ENCODE measurements around the gene DYRK4. TPM values are rescaled to one million over a fixed set of nuclear protein-coding genes. Genes with fewer than 3 reads are reported as not detected.

DYRK4 gene
- total RNA-seq, 2 donors from 2014 or later, result 51.2 to 55.6 TPM

DNA sequence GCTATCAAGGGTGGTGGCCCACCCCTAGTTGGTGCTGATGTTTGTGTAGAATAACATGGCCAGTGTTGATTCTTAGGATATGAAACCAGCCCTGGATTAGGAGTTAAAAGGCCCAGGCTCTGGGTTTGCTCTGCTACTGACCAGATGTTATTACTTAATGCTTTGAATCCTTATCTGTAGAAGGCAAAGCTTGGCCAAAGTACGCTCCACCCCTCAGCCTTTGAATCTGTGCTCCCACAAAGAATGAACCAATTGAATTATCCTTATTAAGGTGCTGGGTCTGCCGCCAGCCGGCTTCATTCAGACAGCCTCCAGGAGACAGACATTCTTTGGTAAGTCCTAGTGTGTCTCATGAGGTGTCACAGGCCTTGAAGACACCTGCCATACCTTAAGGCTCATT lies 45.0 kb downstream of the DYRK4 start:
- Mint-ChIP-seq H3K27me3 (ENCODE audit: low read depth) (peaks cover 15% of the 10 kb centered on the region), H3K4me3 (peak overlapping the region in 1 of 2 donors; percentile 5), H3K27ac (no peak overlapping the region), H3K36me3 (ENCODE audit: insufficient read depth in 2 of 2) (peaks cover 1 to 3% of the 10 kb centered on the region in 2 donors), H3K9me3 (no peaks in the 10 kb centered on the region), H3K4me1 (ENCODE audit: low read depth) (peaks cover 13% of the 10 kb centered on the region)
- DNase-seq (no peak), ATAC-seq (replicated peaks in 1 of 2) (no peak)

DNA sequence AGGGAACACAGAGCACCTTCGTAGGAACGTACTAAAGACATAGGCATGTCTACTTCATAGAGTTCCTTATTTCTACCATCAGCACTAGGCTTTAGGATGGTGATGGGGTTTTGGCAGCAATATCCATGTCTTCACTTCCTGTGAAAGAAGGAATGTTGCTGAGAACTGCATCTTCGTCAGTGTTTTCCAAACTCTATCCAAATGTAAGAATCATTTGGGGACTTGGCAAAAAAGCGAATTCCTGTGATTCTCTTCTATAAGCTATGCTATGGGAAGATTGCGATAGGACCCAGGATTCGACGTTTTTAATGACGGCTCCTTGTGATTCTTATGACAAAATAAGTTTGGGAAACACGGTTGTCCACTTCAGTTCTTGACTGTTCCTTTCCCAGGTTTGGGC lies 47.1 kb downstream of the DYRK4 start:
- Mint-ChIP-seq H3K36me3 (ENCODE audit: insufficient read depth in 2 of 2) (peaks cover 4 to 7% of the 10 kb centered on the region in 2 donors), H3K27ac (no peak overlapping the region), H3K4me3 (no peak overlapping the region), H3K9me3 (no peaks in the 10 kb centered on the region), H3K27me3 (ENCODE audit: low read depth) (no peaks in the 10 kb centered on the region), H3K4me1 (ENCODE audit: low read depth) (peaks cover 13% of the 10 kb centered on the region)
- DNase-seq (no peak), ATAC-seq (replicated peaks in 1 of 2) (no peak)

DNA sequence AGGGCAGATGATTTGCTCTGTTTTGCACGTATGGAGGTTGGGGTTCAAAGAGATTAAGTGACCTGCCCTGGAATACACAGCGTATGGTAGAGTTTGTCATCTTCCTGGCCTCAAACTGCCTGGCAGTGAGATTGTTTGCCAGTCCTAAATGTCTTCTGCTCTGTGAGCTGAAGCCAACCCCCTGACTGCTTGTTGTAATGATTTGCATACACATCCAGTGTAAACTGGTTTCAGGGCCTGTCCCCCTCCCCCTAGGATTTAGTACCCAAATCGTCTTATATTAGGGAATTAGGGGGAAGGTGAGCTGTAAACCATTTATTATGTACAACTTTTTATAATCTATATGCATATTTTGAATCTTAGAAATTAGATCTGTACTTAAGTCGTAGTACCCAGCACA lies 48.5 kb downstream of the DYRK4 start:
- H3K27ac Mint-ChIP-seq, result no peak overlapping the region
- peaks cover 1 to 6% of the 10 kb centered on the region in 2 donors for H3K36me3 Mint-ChIP-seq (ENCODE audit: insufficient read depth in 2 of 2)
- H3K9me3 Mint-ChIP-seq, result no peaks in the 10 kb centered on the region
- H3K27me3 Mint-ChIP-seq (ENCODE audit: low read depth), result no peaks in the 10 kb centered on the region
- ATAC-seq (replicated peaks in 1 of 2) (no peak), DNase-seq (no peak)
- H3K4me1 Mint-ChIP-seq (ENCODE audit: low read depth), result peaks cover 11% of the 10 kb centered on the region
- no peak overlapping the region for H3K4me3 Mint-ChIP-seq

DNA sequence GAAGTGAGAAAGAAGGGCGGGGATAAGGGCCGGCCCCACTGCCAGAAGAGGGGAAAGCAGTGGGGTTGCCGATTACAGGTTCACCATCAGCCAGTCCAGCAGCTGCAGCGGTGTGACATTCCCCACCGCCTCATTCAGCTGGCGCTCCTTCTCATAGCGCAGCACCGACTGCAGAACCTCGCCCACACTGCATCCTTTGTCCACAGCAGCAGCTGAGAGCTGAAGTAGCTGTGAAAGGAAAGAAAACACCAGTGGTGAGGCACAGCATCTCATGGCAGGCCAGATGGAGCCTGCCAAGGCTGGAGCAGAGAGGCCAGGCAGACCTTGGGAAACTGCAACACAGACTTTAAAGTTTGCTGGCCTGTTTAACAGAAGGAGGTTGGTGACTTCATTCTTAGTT lies 53.7 kb downstream of the DYRK4 start:
- ATAC-seq (replicated peaks in 1 of 2) (no peak), DNase-seq (no peak)
- Mint-ChIP-seq H3K27me3 (ENCODE audit: low read depth) (no peaks in the 10 kb centered on the region), H3K4me3 (no peak overlapping the region), H3K9me3 (no peaks in the 10 kb centered on the region), H3K27ac (no peak overlapping the region), H3K4me1 (ENCODE audit: low read depth) (no peaks in the 10 kb centered on the region), H3K36me3 (ENCODE audit: insufficient read depth in 2 of 2) (peaks cover 1 to 6% of the 10 kb centered on the region in 2 donors)

DNA sequence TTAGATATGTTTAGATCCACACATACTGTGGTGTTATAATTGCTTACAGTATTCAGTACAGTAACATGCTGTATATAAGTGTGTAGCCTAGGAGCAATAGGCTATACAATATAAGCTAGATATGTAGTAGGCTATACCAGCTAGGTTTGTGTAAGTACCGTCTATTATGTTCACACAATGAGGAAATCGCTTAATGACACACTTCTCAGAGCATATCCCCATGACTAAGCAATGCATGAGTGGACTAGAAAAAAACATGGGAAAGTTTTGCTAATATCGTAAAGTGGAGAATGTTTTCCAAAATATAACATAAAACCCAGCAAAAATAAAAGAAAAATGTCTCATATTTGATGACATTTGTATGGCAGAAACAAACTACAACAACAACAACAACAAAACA lies 59.5 kb downstream of the DYRK4 start:
- Mint-ChIP-seq H3K27ac (no peak overlapping the region), H3K36me3 (ENCODE audit: insufficient read depth in 2 of 2) (no peaks in the 10 kb centered on the region), H3K27me3 (ENCODE audit: low read depth) (peaks cover 3% of the 10 kb centered on the region), H3K4me3 (no peak overlapping the region), H3K4me1 (ENCODE audit: low read depth) (no peaks in the 10 kb centered on the region), H3K9me3 (no peaks in the 10 kb centered on the region)
- DNase-seq, result no peak
- ATAC-seq (replicated peaks in 1 of 2), result no peak

DNA sequence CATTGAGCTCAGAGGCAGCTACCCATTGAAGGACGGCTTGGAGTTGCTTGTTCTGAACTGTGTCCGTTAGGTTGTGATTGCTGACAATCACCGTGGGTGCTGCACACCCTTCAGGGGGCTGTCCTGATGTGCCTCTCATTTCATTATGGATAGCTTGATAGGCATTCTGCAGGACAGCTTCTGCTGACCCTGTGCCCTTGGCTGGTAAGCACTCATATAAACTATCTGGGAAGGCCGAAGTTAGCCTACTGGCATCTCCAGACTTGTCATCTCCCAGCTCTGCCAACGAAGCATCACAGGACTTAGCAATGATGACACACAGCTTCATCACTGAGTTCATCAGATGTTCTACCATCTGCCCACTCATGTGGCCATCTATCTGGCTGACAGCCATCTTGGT lies 64.5 kb downstream of the DYRK4 start:
- Mint-ChIP-seq H3K4me1 (ENCODE audit: low read depth) (no peaks in the 10 kb centered on the region), H3K4me3 (no peak overlapping the region), H3K27me3 (ENCODE audit: low read depth) (peaks cover 5% of the 10 kb centered on the region)

DNA sequence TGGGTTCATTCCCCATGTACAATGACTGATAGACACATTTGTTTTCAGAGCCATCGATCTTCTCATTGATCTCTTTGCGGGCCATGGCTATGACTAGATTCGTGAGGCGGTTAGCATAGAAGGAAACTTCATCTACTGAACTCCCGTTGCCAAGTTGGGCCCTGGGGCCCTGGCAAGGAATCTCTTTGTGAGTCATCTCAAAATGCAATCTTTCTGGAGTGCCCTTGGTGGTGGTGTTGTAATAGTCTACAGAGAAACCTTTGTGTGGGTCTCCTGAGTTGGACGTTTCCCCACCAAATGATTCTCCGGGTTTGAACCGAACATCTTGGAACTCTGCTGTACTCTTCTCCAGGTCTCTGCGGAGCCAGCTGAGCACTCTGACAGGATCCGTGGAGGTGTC lies 66.4 kb downstream of the DYRK4 start:
- Mint-ChIP-seq H3K27me3 (ENCODE audit: low read depth) (peaks cover 5% of the 10 kb centered on the region), H3K4me1 (ENCODE audit: low read depth) (no peaks in the 10 kb centered on the region), H3K27ac (no peak overlapping the region), H3K4me3 (no peak overlapping the region), H3K36me3 (ENCODE audit: insufficient read depth in 2 of 2) (no peaks in the 10 kb centered on the region), H3K9me3 (no peaks in the 10 kb centered on the region)
- DNase-seq (no peak), ATAC-seq (replicated peaks in 1 of 2) (no peak)

More for the DNA sequence above, 64.5 kb downstream of the DYRK4 start:
- Mint-ChIP-seq H3K36me3 (ENCODE audit: insufficient read depth in 2 of 2) (no peaks in the 10 kb centered on the region), H3K27ac (no peak overlapping the region), H3K9me3 (no peaks in the 10 kb centered on the region)
- DNase-seq, result no peak
- ATAC-seq (replicated peaks in 1 of 2), result no peak

DNA sequence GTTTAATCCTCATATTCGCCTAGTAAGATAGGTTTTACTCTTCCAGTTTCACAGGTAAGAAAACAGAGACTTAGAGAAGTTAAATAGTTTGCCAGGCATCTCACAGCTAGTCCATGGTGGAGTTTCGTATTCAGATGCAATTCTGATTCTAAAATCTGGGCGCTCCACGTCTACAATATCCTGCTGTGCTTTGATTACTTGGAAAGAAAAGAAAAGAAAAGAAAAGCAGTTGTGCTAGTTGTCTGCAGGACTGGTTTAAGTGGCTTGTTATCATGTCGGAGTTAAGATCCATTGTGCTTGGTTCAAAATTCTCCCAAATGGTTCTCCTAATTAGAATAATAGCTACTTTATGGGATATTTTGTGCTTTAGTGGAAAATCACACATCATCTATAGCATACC lies 68.3 kb downstream of the DYRK4 start:
- ATAC-seq (replicated peaks in 1 of 2) (no peak), DNase-seq (no peak)
- Mint-ChIP-seq H3K36me3 (ENCODE audit: insufficient read depth in 2 of 2) (no peaks in the 10 kb centered on the region), H3K4me3 (no peak overlapping the region), H3K9me3 (no peaks in the 10 kb centered on the region), H3K27ac (no peak overlapping the region), H3K4me1 (ENCODE audit: low read depth) (no peaks in the 10 kb centered on the region), H3K27me3 (ENCODE audit: low read depth) (peaks cover 5% of the 10 kb centered on the region)

DNA sequence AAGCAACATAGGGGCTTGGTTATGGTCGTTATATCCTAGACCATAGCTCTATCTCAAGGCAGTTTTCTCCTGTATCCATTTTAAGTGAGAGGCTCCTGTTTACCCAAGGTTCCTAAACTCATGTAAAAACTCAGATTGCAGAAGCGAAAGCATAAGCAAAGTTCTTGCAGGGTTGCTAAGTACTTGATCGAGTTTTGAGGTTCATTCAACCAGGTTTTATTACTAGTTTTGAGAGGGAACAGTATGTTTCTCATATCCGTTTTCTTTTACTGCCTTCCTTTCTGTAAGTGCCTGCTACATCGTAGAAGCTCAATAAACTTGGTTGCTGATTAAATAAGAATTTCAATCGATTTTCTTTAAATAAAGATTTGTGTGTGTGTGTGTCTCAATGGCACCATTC lies 81.7 kb downstream of the DYRK4 start:
- Mint-ChIP-seq H3K36me3 (ENCODE audit: insufficient read depth in 2 of 2) (peaks cover 0 to under 1% of the 10 kb centered on the region in 2 donors), H3K27me3 (ENCODE audit: low read depth) (no peaks in the 10 kb centered on the region), H3K4me1 (ENCODE audit: low read depth) (peaks cover 6% of the 10 kb centered on the region), H3K9me3 (no peaks in the 10 kb centered on the region), H3K4me3 (no peak overlapping the region), H3K27ac (no peak overlapping the region)
- ATAC-seq (replicated peaks in 1 of 2), result no peak
- no peak for DNase-seq

DNA sequence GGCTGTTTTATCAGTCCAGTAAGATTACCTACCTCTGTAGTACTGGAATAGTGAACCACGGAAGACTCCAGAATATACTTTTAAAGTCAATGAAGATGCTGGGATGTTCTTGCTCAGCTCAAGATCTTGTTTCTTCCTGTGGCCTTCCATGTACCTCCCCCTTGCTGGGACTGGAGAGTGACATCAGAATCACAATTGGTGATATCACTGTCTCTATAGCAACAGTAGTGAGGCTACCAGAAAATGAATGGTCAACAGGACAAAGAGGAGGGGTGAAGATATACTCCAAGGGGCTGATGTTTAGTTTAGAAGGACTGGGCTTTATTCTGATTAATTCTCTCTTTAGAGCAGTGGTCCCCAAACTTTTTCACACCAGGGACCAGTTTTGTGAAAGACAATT lies 83.0 kb downstream of the DYRK4 start:
- peaks cover 1 to 3% of the 10 kb centered on the region in 2 donors for H3K36me3 Mint-ChIP-seq (ENCODE audit: insufficient read depth in 2 of 2)
- H3K4me1 Mint-ChIP-seq (ENCODE audit: low read depth), result peaks cover 12% of the 10 kb centered on the region
- no peak overlapping the region for H3K27ac Mint-ChIP-seq

DNA sequence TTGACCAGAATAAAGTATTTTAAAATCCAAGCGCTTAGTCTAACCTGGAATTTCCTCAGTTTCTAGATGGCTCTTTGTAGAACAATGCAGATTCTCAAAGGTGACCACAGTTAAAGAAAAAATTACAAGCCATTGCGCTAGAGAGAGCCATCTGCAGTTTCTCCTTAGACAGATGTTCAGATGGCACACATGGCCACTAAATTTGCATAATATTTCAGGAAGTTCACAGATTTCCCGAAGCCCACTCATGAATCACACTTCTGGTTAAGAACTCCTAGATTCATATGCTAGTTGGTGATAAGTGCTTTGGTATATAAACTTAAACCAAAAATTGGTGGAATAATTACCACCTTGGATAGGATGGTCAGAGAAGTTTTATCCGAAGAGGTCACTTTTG lies 86.1 kb downstream of the DYRK4 start:
- no peaks in the 10 kb centered on the region for H3K27me3 Mint-ChIP-seq (ENCODE audit: low read depth)
- peak overlapping the region; percentile 98 for H3K4me3 Mint-ChIP-seq
- H3K4me1 Mint-ChIP-seq (ENCODE audit: low read depth), result peaks cover 34% of the 10 kb centered on the region

More for the DNA sequence above, 83.0 kb downstream of the DYRK4 start:
- no peak for DNase-seq
- H3K27me3 Mint-ChIP-seq (ENCODE audit: low read depth), result no peaks in the 10 kb centered on the region
- ATAC-seq (replicated peaks in 1 of 2), result no peak
- H3K9me3 Mint-ChIP-seq, result no peaks in the 10 kb centered on the region
- no peak overlapping the region for H3K4me3 Mint-ChIP-seq

DNA sequence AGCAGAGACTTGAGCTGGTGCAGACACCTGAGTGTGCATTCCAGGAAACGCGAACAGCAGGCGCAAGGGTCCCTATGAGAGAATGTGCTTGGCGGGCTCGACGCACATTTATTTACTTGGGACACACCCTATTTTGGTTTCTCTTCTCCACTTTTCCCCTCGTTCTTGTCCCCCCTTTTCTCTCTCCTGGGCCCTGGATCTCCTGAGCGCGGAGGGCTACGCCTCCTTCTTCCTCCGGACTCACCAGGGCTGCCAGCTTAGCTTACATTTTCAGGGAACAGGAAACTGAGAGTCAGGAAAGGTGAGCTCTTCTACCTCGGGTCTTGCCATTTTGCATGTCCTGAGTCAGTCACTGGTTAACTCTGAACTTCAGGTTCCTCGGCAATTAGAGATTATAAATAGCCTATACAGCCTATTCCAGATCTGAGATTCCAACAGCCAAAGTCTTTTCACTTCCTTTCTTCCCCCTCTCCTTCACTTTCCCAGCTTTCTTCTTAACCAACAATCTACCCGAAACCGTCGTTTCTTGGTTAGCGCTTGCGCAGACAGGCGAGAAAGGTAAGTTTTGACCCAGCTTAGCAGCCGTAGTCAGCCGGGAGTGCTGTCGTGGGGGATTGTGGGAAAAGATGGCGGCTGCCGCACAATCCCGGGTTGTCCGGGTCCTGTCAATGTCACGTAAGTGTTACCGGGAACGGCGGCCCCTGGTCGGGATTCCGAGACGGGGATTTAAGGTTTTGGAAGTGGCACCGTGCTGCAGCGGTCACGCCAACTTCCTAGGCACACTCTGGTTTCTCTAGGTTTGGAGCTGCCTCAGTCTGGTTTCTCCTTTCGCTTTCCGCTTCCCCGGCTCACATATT lies 86.7 kb downstream of the DYRK4 start, which contains the start of the genes AKAP3 and NDUFA9:
TSS of gene AKAP3 (minus strand) at position 551 of the 857 bp plus-strand sequence. CDS start 10,855 bp downstream, outside the sequence.
TSS of gene NDUFA9 (plus strand) at position 614 of the 857 bp plus-strand sequence. CDS start at position 627, 13 bp downstream.
- no peaks in the 10 kb centered on the region for H3K9me3 Mint-ChIP-seq
- ATAC-seq (replicated peaks in 1 of 2) (peak; percentile 96 to 97), DNase-seq (peak; percentile 82)
- peaks cover 34% of the 10 kb centered on the region for H3K4me1 Mint-ChIP-seq (ENCODE audit: low read depth)
- peak within 1 kb of the TSS; percentile 91 for H3K27ac Mint-ChIP-seq
- no peaks in the 10 kb centered on the region for H3K27me3 Mint-ChIP-seq (ENCODE audit: low read depth)
- H3K4me3 Mint-ChIP-seq, result peak within 1 kb of the TSS; percentile 98
- peaks cover 1 to 3% of the 10 kb centered on the region in 2 donors for H3K36me3 Mint-ChIP-seq (ENCODE audit: insufficient read depth in 2 of 2)

More for the DNA sequence above, 86.1 kb downstream of the DYRK4 start:
- H3K27ac Mint-ChIP-seq, result peak overlapping the region; percentile 91
- ATAC-seq (replicated peaks in 1 of 2), result no peak
- no peak for DNase-seq
- H3K9me3 Mint-ChIP-seq, result no peaks in the 10 kb centered on the region
- H3K36me3 Mint-ChIP-seq (ENCODE audit: insufficient read depth in 2 of 2), result peaks cover 1 to 3% of the 10 kb centered on the region in 2 donors

DNA sequence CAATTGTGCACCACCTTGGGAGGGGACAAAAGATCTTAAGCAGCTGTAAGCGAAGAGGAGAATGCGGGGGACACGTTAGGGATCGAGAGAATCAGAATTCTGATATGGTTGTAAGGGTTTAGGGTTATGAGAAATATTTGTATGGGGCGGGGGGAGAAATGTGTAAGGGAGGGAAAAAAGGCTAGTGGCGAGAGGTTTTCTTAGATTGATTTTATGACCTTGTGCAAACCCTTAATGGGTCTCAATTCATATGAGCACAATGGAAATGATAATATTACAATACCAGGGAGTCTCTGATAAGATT lies 87.3 kb downstream of the DYRK4 start:
- peak overlapping the region; percentile 91 for H3K27ac Mint-ChIP-seq
- no peaks in the 10 kb centered on the region for H3K9me3 Mint-ChIP-seq
- DNase-seq (no peak), ATAC-seq (replicated peaks in 1 of 2) (no peak)
- H3K4me1 Mint-ChIP-seq (ENCODE audit: low read depth), result peaks cover 34% of the 10 kb centered on the region
- H3K27me3 Mint-ChIP-seq (ENCODE audit: low read depth), result no peaks in the 10 kb centered on the region
- peak overlapping the region; percentile 98 for H3K4me3 Mint-ChIP-seq
- H3K36me3 Mint-ChIP-seq (ENCODE audit: insufficient read depth in 2 of 2), result peaks cover 1 to 3% of the 10 kb centered on the region in 2 donors

DNA sequence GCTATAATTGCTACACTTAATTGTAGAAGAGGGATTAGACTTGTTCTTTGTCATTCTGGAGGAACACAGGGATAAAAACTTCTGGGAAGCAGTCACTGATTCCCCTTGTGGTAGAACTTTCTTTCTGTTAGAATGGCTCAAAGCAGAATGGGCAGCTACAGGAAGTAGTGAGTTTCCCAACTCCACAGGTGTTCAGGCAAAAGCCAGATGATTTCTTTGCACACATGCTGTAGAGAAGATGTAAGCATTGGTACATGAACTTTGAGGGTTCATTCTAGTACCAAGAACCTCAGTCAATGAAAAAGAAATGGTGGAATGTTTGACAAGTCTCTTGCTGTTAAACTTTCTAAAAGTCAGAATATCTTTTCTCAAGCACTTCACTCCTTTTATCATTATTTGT lies 91.2 kb downstream of the DYRK4 start:
- no peak overlapping the region for H3K4me3 Mint-ChIP-seq
- peaks cover 28% of the 10 kb centered on the region for H3K4me1 Mint-ChIP-seq (ENCODE audit: low read depth)
- ATAC-seq (replicated peaks in 1 of 2), result no peak
- H3K27ac Mint-ChIP-seq, result no peak overlapping the region
- no peaks in the 10 kb centered on the region for H3K27me3 Mint-ChIP-seq (ENCODE audit: low read depth)
- H3K9me3 Mint-ChIP-seq, result no peaks in the 10 kb centered on the region
- H3K36me3 Mint-ChIP-seq (ENCODE audit: insufficient read depth in 2 of 2), result peaks cover 5 to 12% of the 10 kb centered on the region in 2 donors
- no peak for DNase-seq
